HL-60 (cell line): ENCODE data around the gene HYOU1.

Source experiments
- DNase-seq, 2 experiments: peaks; one replicate each; pipeline ENCODE4 v3.0.0-alpha.2; 2010 to 2020; ENCODE audit warnings: low read depth in 1 of 2, low spot score in 1 of 2
- H3K27ac ChIP-seq: fragments of 250-450 bp; sonication (Bioruptor Pico); replicated peaks from 2 replicates; pipeline ENCODE4 v1.5.1; 2020; ENCODE audit warnings: mild to moderate bottlenecking, moderate library complexity
- H3K27me3 ChIP-seq: fragments of 250-450 bp; sonication (Bioruptor Pico); 2 replicates; pipeline ENCODE4 v1.5.1; 2021; ENCODE audit warnings: mild to moderate bottlenecking, moderate library complexity; ENCODE audit not compliant: insufficient read depth, poor library complexity, severe bottlenecking
- H3K4me3 ChIP-seq: replicated peaks from 2 replicates; pipeline ENCODE4 v1.5.1; 2011; ENCODE audit warnings: mild to moderate bottlenecking, control low read depth, low read length; ENCODE audit not compliant: insufficient read depth
- GABPA ChIP-seq: IDR thresholded peaks from 2 replicates; pipeline ENCODE4 v1.6.1; 2012; ENCODE audit warnings: low read depth
- POLR2AphosphoS5 ChIP-seq: IDR thresholded peaks from 2 replicates; pipeline ENCODE4 v1.6.1; 2012; ENCODE audit warnings: low read depth
- REST ChIP-seq: IDR thresholded peaks from 2 replicates; pipeline ENCODE4 v1.6.1; 2012; ENCODE audit warnings: low read depth; ENCODE audit not compliant: insufficient replicate concordance
- SPI1 ChIP-seq: IDR thresholded peaks from 2 replicates; pipeline ENCODE4 v1.6.1; 2012; ENCODE audit warnings: low read depth, mild to moderate bottlenecking, borderline replicate concordance
- TF ChIP-seq, protein P1 (sequence below): IDR thresholded peaks from one replicate; pipeline ENCODE4 v1.5.1; 2011; ENCODE audit warnings: low read length, control low read depth, inconsistent platforms; ENCODE audit not compliant: insufficient read depth

Gene HYOU1

DNA sequence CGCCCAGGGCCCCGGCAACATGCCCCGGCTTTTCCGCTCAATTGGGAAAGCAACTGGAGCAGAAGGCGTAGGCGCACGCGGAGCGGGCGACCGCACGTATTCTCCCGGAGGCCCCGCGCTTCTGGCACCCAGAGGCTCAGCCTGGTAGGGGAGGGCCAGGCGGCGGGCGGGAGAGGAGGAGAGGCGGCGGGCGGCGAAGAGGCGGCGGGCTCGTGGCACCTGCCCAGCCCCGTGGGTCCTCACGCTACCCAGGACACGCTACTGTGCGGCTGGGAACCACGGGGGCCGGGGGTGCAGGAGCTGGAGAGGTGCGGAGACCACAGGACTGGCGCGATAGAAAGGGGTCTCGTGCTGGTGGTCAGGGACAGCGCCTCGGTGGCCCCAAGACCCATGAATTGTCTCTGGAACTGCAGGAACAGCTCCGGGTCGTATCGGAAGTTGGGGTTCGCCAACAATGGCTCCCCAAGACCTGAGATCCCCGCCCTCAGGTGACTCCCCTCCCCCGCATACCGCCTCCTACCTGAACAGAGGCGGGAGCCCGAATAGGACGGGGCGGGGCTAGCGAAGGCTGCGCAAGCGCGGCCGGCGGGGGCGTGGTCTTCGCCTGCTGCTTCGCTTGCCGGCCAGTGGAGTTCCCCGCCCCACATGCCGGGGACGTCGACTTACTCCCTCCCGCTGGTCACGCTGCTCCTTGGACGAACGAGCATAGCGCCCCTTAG lies 26.5 kb downstream of the HYOU1 start, which contains the start of gene SLC37A4:
TSS of gene SLC37A4 (minus strand) at position 549 of the 719 bp plus-strand sequence.
- TF ChIP-seq POLR2AphosphoS5 = peak; percentile 41
- TF ChIP-seq GABPA = no peak
- peak within 1 kb of the TSS; percentile 87 for H3K27ac ChIP-seq
- peak; percentile 97 to 99 for DNase-seq
- peak within 1 kb of the TSS; percentile 74 for H3K4me3 ChIP-seq
- H3K27me3 ChIP-seq = no peaks in the 10 kb centered on the region

GRCh38 chr11:119030029-119030328 lies 27.0 kb downstream of the HYOU1 start:
- H3K4me3 ChIP-seq = peak overlapping the region; percentile 74
- DNase-seq = no peak
- no peaks in the 10 kb centered on the region for H3K27me3 ChIP-seq
- TF ChIP-seq, protein P1, sequence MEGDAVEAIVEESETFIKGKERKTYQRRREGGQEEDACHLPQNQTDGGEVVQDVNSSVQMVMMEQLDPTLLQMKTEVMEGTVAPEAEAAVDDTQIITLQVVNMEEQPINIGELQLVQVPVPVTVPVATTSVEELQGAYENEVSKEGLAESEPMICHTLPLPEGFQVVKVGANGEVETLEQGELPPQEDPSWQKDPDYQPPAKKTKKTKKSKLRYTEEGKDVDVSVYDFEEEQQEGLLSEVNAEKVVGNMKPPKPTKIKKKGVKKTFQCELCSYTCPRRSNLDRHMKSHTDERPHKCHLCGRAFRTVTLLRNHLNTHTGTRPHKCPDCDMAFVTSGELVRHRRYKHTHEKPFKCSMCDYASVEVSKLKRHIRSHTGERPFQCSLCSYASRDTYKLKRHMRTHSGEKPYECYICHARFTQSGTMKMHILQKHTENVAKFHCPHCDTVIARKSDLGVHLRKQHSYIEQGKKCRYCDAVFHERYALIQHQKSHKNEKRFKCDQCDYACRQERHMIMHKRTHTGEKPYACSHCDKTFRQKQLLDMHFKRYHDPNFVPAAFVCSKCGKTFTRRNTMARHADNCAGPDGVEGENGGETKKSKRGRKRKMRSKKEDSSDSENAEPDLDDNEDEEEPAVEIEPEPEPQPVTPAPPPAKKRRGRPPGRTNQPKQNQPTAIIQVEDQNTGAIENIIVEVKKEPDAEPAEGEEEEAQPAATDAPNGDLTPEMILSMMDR = no peak
- no peak for TF ChIP-seq POLR2AphosphoS5
- TF ChIP-seq SPI1 = no peak
- TF ChIP-seq REST = no peak
- TF ChIP-seq GABPA = no peak
- peak overlapping the region; percentile 87 for H3K27ac ChIP-seq

- Histone ChIP-seq H3K4me3 (peak overlapping the region; percentile 74), H3K27ac (peak overlapping the region; percentile 87)
Observed at GRCh38 chr11:119029340-119030028, 27.5 kb downstream of the HYOU1 start.

More at GRCh38 chr11:119029340-119030028, 27.5 kb downstream of the HYOU1 start:
- DNase-seq = peak in 1 of 2 experiments; percentile 65
- TF ChIP-seq REST (no peak), POLR2AphosphoS5 (no peak), SPI1 (no peak), GABPA (no peak)
- TF ChIP-seq, protein P1 = no peak
- H3K27me3 ChIP-seq = no peaks in the 10 kb centered on the region
